DMS 273 (cell line): ENCODE results near the gene NEK10.

Experiments
- DNase-seq: peaks from one replicate; lab custom pipeline; 2025; ENCODE audit not compliant: unreplicated experiment; lab: John Stamatoyannopoulos, UW

NEK10 gene

GRCh38 chr3:27253831-27254230 is 115.4 kb downstream of the NEK10 start:
- DNase-seq: peak; percentile 54

GRCh38 chr3:27253391-27253790 is 115.8 kb downstream of the NEK10 start:
- no peak for DNase-seq

- no peak for DNase-seq
These were observed 116.5 kb downstream of the NEK10 start for GRCh38 chr3:27252646-27253045.

- no peak for DNase-seq
These were observed 124.8 kb downstream of the NEK10 start for GRCh38 chr3:27244374-27244773.

- no peak for DNase-seq
These were observed 129.2 kb downstream of the NEK10 start for GRCh38 chr3:27239951-27240350.

- peak; percentile 3 for DNase-seq
These were observed 140.4 kb downstream of the NEK10 start for GRCh38 chr3:27228805-27229204.

- DNase-seq: no peak
These were observed 145.0 kb downstream of the NEK10 start for GRCh38 chr3:27224197-27224596.

DNA sequence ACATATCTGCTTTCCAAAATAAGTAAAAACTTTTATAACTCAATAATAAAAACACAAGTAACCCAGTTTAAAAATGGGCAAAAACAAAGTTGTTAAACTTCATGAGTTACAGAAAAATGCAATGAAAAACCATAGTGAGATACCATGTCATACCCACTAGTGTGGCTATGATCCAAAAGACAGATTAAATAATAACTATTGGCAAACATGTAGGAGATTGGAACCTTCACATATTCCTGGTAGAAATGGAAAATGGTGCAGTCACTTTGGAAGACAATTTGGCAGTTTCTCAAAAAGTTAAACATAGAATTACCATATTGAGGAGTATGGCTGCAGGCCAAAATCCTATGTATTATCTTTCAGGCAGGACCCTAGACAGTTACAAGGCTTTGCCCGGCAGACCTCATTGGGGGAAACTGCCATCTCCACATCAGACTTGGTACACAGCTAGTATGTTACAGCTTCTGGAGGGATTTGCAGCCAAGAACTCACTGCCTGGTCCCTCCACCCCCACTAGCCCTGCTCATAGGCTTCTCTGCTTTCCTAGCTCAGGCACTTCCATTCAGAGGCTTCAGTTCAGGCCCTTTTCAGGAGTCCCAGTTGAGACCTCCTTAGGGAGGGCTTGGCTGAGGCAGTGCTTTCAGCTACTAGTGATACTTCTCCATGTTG is 147.8 kb downstream of the NEK10 start:
- DNase-seq: peak; percentile 2

- DNase-seq: no peak
These were observed 149.0 kb downstream of the NEK10 start for GRCh38 chr3:27220166-27220565.

GRCh38 chr3:27219127-27219845 is 149.9 kb downstream of the NEK10 start:
- no peak for DNase-seq

DNA sequence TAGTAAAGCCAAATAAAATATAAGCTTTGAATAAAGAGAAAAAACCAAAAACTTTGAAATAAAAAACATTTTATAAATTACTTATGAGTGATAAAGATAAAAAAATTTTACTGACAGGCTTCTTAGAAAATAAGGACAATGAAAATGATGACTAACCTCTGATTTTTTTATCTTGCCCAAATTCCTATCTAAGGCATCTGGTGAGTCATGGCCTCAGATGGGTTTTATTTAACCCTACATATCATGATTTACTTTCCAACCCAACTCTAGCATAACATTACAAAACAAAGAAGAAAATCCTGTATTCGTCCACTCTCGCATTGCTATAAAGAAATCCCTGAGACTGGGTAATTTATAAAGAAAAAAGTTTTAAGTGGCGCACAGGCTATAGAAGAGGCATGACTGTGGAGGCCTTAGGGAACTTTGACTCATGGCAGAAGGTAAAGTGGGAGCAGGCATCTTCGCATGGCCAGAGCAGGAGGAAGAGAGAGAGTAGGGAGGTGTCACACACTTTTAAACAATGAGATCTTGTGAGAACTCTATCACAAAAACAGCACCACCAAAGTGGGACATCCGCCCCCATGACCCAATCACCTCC is 152.1 kb downstream of the NEK10 start:
- DNase-seq: no peak

DNA sequence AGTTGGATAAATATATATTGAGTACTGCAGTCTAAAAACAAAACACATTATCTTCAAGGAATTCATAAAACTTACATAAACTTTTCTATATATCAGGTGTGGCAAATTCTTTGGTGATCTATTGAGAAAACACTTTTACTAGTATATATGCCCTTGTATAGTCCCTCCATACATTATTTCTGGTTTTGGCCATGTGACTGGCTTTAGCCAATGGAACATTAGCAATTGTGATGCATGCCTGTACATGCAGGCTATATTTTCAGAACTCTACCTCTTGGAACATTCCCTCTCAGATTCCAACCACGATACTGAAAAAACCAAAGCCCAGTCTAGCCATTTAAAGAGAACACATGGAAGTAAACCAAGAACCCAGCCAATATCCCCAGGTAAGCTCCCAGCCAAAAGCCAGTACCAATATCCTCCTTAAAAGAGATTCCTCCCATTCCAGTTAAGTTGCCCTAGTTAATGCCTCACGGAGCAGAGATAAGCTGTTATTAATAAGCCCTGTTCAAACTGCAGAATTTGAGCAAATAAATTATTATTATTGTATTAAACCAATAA is 152.8 kb downstream of the NEK10 start:
- no peak for DNase-seq

DNA sequence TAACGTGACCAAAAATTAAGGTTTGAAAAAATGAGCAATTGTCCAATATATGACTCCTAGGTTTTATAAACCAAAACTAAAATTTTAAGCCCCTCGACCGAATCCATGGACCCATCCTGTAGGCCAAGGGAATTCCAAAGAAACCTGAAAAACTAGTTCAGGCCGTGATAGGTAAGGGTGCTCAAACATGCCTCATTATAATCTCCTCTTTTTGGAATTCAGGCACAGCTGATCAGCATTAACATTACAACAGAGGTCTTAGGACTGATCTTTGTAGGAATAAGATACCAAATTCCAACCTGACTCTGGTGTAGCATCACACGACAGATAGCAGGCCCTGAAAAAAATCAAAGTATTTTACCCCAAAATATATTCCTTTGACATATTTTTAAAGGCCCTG is 155.7 kb downstream of the NEK10 start:
- DNase-seq: no peak

- no peak for DNase-seq
These were observed 159.4 kb downstream of the NEK10 start for GRCh38 chr3:27209617-27210264.

- DNase-seq: no peak
These were observed 160.1 kb downstream of the NEK10 start for GRCh38 chr3:27208961-27209616.

DNA sequence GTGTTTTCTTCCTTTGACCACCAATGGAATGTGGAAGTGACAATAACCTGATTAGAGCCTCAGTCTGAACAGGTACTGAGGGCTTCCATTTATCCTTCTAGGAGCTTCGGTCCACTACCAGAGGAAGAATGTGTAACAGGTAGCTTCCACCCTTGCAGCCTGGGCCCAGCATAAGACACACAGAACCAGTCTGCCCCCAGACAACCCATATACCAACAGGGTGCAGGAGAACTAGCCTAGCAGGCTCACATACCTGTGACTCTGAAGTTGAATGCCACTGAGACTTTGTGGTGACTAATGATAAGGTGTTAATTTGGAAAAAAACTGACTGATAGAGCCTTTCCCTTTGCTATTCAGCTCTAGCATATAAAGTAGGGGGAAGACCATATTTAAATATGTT is 166.2 kb downstream of the NEK10 start:
- no peak for DNase-seq

- no peak for DNase-seq
These were observed 167.7 kb downstream of the NEK10 start for GRCh38 chr3:27201492-27201891.

GRCh38 chr3:27200721-27201489 is 168.3 kb downstream of the NEK10 start:
- no peak for DNase-seq

DNA sequence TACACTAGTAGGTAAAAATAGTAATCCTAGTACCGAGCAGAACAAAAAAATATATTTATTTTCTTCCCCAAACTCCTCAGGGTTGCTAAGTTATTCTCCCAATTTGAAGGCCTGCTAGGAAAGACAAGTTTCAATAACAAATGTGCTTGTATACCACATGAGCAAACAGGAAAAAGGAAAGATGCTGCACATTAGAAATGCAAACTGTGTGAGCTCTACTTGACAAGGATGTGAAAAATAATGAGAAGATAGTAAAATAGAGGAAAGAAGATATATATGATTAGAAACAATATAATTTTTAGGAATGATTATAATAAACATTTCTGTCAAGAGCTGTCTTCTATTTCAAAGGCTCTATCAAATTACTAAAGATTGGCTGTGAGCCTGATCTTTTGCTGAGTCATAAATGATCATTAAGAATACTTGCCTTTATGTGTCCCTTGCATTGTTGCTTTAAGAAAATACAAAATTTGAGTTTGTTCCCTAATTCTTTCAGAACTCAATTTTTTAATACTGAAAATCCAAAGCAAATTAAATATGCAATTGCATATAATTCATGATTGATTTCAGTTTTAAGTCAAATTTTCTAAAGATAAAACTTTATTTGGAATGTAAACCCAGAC is 174.2 kb downstream of the NEK10 start:
- DNase-seq: peak; percentile 1

DNA sequence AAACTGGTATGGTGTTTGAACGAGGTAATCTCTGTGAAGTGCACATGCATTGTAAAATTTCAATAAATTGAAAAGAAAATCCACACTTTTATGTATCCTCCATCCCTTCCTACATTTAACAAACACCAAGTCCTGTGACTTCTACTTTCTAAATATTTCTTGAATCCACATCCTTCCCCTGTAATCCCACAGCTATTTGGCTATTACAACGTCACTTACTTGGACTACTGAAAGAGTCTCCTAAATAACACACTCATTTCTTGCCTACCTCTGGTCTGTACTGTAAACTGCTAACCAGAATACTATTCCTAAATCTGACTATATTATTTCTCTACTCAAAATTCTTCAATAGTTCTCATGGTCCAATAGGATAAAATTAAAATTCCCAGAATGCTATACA is 176.1 kb downstream of the NEK10 start:
- DNase-seq: no peak
